GM19463 (cell line): ENCODE results near the gene CSF2.

Experiments used
- ATAC-seq: cut with Tn5 transposase; IDR thresholded peaks from one replicate; pipeline ENCODE4 v1.9.1; 2021; ENCODE audit warnings: mild to moderate bottlenecking, moderate library complexity; ENCODE audit not compliant: unreplicated experiment

Gene CSF2

DNA sequence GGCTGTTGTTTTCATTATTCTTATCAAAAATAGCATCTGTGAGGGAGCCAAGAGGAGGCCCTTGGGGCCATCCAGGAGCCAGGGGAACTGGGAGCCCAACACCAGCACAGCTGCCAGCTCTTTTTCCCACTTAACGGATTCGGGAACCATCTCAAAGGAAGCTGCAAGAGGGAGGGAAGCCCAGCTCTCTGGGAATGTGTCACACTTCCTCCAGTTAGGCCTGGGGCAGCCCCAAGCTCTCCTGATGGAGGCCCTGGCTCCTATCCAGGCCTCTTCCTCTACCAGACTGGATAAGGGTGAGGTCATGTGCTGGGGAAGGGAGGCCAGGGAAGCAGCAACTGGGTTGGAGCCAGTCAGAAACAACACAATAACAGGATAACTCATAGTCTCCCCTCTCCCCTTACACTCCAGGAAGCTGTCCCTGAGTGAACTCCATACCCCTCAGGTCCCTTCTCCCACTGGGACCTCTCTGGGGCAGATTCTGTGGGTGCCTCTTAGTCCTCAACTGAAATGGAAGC lies 12.7 kb downstream of the CSF2 start:
- no peak for ATAC-seq

DNA sequence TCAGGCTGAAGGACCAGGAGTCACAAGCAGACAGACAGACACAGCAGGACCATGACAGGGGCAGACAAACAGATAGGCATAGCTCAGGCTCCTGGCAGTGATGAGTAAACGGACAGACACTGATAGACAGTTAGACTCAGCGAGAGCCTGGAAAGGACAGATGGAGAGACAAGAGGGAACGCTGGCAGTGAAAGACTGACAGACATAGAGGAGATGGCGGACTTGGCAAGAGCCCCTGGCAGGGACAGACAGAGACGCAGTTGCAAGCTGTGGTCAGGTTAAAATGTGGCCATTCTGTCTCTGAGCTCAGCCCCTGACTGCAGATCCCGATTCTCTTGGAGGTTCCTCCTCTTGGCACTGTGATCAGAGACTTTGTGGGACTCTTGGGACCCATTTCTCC lies 13.6 kb downstream of the CSF2 start:
- ATAC-seq, result no peak

DNA sequence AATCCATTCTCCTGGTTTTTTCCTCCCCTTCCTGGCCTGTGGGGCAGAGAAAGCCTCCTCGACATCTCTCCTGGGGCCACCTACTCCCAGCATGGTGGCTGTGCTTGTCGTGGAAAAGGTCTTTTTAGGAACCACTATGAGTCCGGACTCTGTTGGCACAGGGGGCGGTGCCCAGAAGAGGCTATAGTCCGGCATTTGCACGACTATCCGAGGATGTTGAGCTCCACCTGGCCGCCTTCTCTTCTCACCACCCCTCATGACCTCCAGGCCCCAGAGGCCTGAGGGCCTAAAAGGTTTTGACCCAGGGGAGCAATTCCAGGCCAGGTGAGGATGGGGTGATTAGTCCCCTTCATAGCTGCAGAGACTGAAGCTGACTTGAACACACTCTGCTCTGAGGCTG lies 14.1 kb downstream of the CSF2 start:
- no peak for ATAC-seq

DNA sequence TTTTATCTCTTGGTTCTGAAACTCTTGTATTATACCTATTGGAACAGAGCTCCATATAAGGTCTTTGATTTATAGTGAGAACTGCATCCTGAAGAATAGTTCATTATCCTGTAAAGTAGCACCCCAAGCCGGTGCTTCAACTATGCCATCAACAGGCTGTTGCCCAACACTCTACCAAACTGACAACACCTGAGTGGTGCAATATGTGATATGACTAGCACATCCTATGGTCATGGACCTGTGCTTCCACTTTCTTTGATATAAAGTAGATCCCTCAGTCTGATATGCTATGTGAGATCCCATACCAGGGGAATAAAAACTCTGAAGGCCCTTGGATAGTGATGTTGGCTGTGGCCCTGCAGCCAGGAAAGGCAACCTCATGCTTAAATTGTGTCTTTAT lies 15.8 kb downstream of the CSF2 start:
- ATAC-seq, result no peak

DNA sequence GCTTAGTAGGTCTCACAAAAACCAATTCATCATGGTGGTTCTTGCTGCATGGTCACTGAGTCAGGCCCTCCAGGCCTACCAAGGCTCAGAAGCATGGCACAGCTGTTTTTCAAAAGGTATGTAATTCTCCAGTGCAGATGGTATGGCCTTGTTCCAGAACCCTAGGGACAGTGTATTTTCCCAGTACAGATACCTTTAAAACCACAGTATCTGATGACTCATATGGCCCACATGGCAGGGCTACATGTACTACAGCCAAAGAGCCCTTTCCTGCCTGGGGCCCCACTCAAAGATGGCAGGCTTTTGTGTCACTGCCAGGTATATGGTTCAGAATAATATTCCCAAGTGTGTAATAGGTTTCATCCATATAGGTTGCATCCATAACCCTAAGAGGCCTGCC lies 16.5 kb downstream of the CSF2 start:
- ATAC-seq, result no peak

DNA sequence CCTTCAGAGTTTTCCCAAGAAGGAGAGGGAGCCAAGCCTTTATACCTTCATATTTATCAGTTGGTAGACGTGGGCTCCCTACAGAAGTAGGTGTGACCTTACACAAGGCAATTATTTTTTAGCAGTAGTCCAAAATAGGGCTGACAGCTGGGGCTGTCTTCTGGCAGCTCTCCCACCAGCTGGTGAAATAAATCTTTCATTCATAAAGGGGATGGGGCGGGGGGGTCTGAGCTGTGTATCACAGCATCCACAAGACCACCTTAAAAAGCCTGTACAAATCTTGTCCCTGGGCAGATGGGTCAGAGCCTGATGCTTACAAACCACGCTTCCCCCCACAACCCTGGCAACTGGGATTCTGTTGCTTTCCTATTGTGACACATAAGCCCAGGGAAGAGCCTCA lies 19.7 kb downstream of the CSF2 start:
- no peak for ATAC-seq

DNA sequence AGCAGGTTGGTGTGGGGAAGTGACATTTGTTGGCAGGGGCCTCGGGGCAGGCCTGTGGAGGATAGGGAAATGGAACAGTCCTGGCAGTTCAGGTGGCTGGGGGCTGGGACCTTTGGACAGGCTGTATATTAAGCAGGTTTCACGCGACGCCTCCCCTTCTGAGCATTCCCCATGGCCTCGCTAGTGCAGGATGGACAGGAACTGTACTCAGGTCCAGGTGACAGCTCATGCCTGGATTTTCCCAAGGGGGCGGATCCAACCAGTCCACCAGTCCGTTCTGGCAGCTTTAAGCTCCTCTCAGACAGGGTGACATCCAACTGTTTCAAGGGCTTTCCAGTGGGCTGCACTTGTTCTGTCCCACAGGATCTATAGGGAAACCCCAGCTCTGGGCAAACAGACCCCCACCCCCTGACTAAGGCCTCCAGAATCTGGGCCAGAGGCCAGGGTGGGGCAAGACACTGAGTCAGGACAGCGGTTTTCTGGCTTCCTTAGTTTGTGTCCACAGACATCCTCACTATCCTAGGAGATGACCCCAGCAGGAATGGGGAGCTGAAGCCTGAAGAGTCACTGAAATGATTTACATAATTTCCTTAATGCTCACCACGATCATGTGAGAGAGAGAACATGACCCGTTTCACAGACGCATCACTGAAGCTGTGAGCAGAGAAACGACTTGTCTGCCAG lies 20.9 kb downstream of the CSF2 start:
- no peak for ATAC-seq

DNA sequence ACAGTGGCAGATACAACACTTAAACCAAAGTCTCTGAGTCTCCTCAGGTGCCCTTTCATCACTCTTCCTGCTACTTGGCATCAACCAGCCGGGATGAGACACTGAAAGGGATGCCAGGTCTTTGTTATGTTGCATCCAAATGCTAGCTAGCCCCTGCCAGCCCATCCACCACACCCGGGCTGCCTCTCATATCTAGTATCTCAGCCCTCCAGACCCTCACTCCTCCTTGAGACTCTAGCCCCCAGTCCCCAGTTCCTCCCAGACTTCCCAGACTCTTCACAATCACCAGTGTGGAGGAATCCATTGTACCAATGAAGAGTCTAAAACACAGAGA lies 21.5 kb downstream of the CSF2 start:
- no peak for ATAC-seq

DNA sequence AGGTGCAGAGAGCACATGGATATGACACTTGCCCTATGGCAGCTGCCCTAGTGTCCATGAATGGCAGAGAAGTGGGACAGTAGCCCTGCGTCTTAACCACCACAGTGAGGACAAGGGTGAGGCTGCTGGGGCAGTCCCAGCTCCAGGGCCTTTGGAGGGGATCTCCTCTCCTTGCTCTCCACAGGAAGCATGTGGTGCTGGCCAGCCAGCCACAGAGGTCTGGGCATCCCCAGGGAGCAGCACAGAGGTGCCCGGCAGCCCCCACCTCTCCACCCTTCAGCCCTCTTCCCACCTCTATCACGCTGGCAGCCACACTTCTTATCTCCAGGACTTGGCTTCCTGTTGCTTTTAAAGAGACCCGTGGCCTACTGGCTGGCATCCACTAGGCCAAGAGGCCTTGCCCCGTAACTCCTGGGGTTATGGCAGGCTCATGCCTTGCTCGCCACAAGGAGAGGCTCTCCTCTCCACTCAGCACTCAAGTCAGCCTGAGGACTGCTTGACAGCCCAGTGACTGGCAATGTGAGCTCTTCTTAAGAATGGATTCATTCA lies 21.9 kb downstream of the CSF2 start:
- ATAC-seq, result no peak

DNA sequence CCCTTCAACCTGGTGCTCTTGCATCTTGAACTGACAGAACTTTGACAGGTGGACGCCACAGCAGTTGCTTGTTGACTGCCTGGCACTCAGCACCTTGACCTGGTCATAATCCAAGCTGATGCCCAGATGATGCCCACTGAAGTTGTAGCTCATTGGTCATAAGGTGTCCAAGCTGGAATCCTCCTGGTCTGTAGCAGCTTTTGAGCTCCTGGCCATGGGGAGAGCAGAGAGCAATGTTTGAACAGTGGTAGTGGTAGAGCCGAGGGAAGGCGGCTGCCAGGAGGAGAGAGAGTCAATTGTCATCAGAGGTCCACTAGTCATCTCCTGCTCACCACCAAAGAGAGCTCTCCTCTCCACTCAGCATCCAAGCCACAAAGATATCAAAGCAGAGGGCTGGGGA lies 23.3 kb downstream of the CSF2 start:
- no peak for ATAC-seq

DNA sequence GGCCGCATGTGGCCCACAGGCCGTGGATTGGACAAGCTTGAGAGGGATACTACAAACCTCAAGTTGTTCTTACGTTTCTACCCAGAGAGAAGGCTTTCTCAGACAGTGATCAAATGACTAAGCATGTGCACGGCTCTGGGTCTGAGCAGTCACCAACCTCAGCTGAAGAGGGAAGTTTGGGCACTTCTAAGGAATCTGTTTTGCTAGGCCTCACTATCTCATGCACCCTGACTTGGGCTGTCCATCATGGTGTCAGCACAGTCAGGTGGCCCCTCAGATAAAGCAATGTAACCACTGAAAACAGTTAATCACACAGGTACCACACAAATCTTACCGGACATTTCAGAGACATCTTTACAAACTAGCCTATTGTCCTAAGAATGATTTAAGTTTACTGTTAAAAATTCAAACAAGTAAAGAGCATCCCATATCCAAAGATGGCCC lies 24.6 kb downstream of the CSF2 start:
- ATAC-seq, result peak; percentile 19

DNA sequence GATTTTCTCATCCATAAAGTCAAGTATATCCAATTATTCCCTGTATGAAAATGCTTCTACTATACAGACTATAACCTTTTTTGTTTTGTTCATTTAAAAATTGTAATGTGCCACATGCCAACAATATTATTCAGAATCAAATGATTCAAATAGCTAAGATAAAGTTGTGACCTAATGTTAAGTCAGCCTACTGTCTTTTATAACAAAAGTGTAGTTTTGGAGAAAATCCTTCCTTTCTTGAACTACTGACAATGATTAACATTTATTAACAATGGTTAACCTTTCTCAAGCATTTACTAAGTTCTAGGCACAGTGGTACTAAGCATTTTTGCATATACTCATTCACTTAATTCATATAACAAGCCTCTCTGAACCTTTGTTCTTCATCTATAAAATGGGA lies 25.0 kb downstream of the CSF2 start:
- no peak for ATAC-seq

DNA sequence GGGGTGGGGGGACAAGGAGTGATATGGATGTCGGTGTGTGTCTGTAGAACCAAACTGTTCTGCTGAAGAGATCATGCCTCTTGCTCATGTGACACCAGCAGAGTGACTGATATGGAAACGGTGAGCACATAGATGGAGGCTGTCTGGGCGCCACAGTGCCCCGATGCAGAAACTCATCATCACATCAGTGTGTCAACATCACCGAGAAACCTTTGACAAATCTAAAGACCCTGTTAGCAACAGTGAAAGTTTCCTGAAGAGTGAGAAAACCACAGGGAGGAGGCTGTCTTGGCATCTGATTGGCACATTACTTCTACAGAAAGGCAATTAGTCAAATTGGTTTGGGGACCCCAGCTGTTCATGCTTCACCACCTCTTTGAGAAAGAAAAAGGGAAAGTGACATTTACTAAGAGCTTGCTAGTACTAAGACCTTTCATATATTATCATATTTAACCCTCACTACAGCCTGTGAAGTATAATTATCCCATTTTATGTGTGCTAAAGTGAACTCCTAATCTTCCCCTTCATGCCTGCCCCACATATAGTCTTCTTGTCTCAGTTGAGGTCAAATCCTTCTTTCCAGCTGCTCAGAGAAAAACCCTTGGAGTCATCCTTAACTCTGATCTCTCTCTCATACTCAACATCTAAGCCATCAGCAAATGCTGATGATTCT lies 25.6 kb downstream of the CSF2 start:
- ATAC-seq, result peak; percentile 57

DNA sequence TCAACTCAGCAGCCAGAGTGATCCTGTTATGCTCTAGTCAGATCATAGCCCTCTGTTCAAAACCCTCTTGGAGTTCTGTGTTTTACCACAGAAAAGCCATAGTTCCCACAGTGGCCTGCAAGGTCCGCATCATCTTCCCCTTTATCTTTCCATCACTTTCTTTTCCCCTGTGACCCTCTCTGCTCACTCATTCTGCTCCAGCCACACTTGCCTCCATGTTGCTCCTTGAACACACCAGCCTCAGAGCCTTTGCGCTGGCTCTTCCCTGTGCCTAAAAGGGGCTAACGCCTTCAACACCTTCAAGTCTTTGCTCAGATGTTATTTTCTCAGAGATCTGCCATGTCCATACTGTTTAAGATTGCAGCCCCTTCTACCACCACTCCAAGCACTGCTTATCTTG lies 26.3 kb downstream of the CSF2 start:
- ATAC-seq, result no peak

DNA sequence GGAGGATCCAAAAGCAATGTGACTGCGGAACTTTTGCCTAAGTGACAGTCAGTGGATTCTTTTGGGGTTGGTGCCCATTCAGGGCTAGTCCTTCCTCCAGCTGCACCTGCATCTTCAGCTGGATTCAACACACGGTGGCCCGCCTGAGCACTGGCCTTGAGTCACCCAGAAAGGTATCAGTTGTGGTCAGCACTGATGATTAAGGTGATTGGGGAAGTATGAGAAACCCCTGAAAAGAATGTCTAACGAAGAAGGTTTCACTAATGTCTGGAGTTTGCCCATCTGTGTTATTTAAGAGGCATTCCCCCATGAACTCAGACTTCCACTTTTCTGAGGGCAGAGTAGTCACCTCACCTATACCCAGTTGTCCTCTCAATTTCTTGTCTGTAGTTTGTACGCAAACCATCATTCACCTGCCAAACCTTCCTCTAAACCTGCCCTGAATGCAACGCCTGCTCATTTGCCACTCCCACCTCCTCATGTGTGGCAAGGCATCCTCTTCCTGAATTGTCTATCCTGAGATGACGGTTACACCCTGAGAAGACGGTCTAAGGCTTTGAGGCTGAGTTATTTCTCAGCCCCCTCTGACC lies 27.2 kb downstream of the CSF2 start:
- ATAC-seq, result peak; percentile 26

DNA sequence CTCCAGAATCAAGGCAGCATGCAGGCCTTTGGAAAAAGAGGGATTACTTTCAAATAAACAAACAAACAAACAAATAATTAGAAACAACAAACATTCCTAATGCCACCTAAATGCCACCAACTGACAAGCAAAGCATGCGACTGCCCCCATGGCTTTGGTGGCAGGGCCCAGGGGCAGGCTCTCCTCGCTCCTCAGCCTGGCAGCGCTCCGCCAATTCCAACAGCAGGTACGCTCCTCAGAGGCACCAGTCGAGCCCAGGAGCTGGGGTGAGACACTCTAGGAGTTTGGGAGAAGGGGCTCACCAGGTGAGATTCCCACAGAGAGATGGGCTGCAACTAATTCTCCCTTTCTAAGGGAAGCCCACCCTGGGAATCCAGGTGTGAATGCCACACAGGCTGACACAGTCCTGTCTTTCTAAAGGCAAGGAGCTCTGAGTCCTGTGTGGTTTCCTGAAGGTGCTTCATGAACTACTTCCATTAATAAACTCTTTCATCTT lies 27.8 kb downstream of the CSF2 start:
- no peak for ATAC-seq

DNA sequence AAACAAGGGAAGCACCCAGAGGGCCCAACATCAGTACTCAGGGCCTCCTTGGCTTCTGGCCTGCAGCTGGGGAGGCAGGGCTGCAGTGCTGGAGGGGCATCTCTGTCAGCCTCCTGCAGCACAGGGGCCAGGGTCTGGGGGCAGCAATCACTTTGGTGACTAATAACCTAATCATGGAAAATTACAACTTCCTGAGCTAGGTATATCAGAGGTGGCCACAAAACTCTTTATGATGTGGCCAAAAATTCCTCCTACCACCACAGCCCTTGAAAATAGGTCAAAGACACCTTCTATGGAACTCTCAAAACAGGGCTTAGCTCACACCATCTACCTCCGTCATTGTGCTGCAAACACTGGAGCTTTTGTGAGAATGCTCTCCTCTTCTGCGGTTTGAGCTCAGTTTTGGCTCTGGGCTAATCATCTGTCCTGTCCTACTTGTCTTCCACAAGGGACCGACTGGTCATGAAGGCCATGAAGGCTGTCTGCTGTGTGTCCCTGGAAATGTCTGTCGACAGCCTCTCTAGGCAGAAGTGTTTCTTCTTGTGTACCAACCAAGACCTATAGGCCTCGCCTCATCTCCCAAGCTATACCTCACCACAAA lies 28.6 kb downstream of the CSF2 start:
- ATAC-seq, result no peak

DNA sequence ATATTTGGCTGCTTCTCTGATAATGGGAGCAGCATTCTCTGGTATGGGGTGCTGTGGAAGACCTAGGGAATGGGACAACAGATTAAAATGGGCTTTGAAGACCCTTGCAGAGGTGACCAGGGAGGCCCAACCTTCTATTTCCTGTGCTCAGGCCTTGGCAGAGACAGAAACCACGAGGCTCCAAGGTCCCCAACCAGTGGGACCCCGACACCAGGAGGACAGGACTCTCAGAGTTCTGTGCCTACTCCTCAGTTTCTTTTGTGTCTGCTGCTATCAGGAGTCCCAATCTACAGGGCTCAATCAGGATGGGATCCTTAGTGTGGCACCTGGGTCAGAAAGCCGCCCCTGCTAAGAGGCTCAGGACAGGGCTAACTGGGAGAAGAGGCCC lies 29.3 kb downstream of the CSF2 start:
- ATAC-seq, result no peak

DNA sequence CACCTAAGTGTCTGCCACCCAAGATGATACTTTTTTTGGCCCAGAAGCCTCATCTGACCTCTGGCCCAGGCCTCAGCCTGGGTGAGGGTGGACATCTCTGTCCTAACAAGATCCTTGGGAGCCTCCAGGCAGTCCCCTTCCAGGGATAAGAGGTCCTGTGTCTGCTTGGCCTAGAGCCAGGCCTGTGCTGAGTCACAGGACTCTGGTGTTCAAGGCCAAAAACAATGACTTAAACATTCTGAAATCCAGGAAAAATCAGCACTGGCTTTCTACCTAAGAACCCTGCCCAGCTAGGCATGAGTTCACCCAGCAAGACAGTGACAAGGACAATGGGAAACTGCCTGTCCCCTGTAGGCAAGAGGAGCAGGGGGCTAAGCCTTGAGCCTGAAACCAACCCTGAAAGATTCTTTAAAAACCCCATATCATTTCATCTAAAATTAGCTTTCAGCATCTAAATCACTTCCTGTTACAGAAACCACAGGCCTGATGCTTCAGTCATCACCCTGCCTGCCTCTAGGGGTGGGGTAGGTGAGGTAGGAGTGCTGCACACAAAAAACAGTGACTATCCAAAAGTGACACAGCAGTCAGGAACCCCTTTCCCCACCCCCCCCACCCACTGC lies 29.9 kb downstream of the CSF2 start:
- ATAC-seq, result peak; percentile 57

DNA sequence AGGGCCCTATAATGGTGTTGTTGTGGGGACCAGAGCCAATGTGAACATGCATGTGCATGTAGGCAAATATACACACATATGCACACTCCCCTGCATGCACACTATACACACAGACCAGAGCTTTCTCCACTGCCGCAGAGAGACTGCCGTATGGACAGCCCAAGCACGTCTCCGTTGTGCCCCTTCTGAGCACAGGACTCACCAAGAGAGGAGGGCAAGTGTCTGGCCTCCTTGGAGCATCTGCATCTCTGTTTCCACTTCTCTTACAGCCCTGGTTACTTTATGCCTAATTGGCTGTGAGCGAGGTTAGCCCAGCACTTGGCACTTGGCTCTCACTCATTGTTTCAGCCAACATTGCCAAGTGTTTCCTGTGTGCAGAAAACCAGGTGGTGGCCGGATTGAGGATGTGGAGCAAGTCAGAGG lies 30.4 kb downstream of the CSF2 start:
- peak; percentile 7 for ATAC-seq

DNA sequence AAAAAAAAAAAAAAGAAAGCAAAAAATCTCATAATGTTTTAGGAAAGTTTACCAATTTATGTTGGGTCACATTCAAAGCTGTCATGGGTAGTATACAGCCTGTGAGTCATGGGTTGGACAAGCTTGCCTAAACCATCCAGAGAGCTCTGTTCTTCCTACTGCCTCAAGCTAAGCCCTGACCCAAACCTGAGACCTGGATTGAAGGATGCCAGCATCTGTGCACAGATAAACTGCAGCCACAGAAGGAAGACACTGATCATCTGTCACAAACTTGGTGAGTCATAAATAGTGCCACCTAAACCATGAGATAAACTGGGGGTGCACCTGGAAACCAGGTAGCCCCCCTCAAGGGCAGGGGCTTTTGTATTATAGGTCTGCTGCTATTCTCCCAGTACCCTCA lies 31.0 kb downstream of the CSF2 start:
- no peak for ATAC-seq
